HEK293 (cell line): Measurements from ENCODE around the gene SLC23A3.

Source experiments
- CTCF ChIA-PET: fragments of 350-600 bp; formaldehyde crosslinking; extraction: SDS; loops from one replicate; lab custom pipeline; 2021; ENCODE audit warnings: antibody characterized with exemption; lab: Yijun Ruan, JAX
- POLR2A ChIA-PET: fragments of 300-600 bp; formaldehyde crosslinking; extraction: SDS; loops from one replicate; lab custom pipeline; 2020; ENCODE audit warnings: antibody characterized with exemption, inconsistent platforms; lab: Yijun Ruan, JAX
- H3K27ac ChIP-seq: fragments of 200-500 bp; sonication (Bioruptor generic); 2 replicates; pipeline ENCODE4 v1.5.1; 2014; ENCODE audit warnings: low read depth, low read length, control low read depth, inconsistent platforms; ENCODE audit errors: extremely low read depth
- H3K36me3 ChIP-seq, 2 experiments: fragments of 200-500 bp in 1 of 2; sonication (Bioruptor generic) in 1 of 2; 1 replicate in 1 of 2; 2 replicates in 1 of 2; pipeline ENCODE4 v1.5.1; 2014 to 2017; ENCODE audit warnings: inconsistent platforms in 2 of 2, low read length in 2 of 2; ENCODE audit not compliant: control insufficient read depth in 2 of 2, insufficient read depth in 1 of 2
- H3K4me1 ChIP-seq: fragments of 200-500 bp; sonication (Bioruptor generic); 2 replicates; pipeline ENCODE4 v1.5.1; 2014; ENCODE audit warnings: mild to moderate bottlenecking, low read length, inconsistent platforms; ENCODE audit not compliant: control insufficient read depth, insufficient read depth
- H3K4me3 ChIP-seq: 2 replicates; pipeline ENCODE4 v1.5.1; 2011; ENCODE audit warnings: low read depth, mild to moderate bottlenecking, control low read depth, low read length, moderate library complexity
- H3K9me3 ChIP-seq: fragments of 200-500 bp; sonication (Bioruptor generic); 2 replicates; pipeline ENCODE4 v1.5.1; 2014; ENCODE audit warnings: low read depth, low read length, inconsistent platforms; ENCODE audit not compliant: control insufficient read depth, insufficient read depth
- ELK4 ChIP-seq: IDR thresholded peaks from 2 replicates; pipeline ENCODE4 v1.6.1; 2011; ENCODE audit warnings: mild to moderate bottlenecking, low read depth, low read length, borderline replicate concordance
- FEZF1 ChIP-seq: fragments of 450-650 bp; formaldehyde crosslinking; IDR thresholded peaks from 2 replicates; pipeline ENCODE4 v1.5.1; 2016; ENCODE audit warnings: missing biosample characterization, missing genetic modification characterization
- KLF1 ChIP-seq: fragments of 450-650 bp; formaldehyde crosslinking; IDR thresholded peaks from 2 replicates; pipeline ENCODE4 v1.5.1; 2016; ENCODE audit warnings: missing biosample characterization, missing genetic modification characterization
- KLF9 ChIP-seq: fragments of 450-650 bp; formaldehyde crosslinking; IDR thresholded peaks from 2 replicates; pipeline ENCODE4 v1.5.1; 2016; ENCODE audit warnings: missing biosample characterization, missing genetic modification characterization, low read depth
- MZF1 ChIP-seq: fragments of 450-650 bp; formaldehyde crosslinking; IDR thresholded peaks from 2 replicates; pipeline ENCODE4 v1.5.1; 2017; ENCODE audit warnings: missing biosample characterization, missing genetic modification characterization, borderline replicate concordance
- PBX3 ChIP-seq: sonication (generic); formaldehyde crosslinking; IDR thresholded peaks from 2 replicates; pipeline ENCODE4 v1.8.1; 2022; ENCODE audit warnings: mild to moderate bottlenecking, moderate library complexity, missing genetic modification reagents
- TRIM28 ChIP-seq: IDR thresholded peaks from 2 replicates; pipeline ENCODE4 v1.6.1; 2011; ENCODE audit warnings: low read length, control low read depth, borderline replicate concordance
- ZBTB17 ChIP-seq: fragments of 450-650 bp; formaldehyde crosslinking; IDR thresholded peaks from 2 replicates; pipeline ENCODE4 v1.5.1; 2016; ENCODE audit warnings: missing biosample characterization, missing genetic modification characterization
- ZBTB6 ChIP-seq: fragments of 450-650 bp; formaldehyde crosslinking; IDR thresholded peaks from 2 replicates; pipeline ENCODE4 v1.5.1; 2017; ENCODE audit warnings: missing biosample characterization, missing genetic modification characterization
- ZFP41 ChIP-seq: fragments of 450-650 bp; formaldehyde crosslinking; IDR thresholded peaks from 2 replicates; pipeline ENCODE4 v1.5.1; 2016; ENCODE audit warnings: missing biosample characterization, missing genetic modification characterization, borderline replicate concordance
- ZIC2 ChIP-seq: fragments of 450-650 bp; formaldehyde crosslinking; IDR thresholded peaks from 2 replicates; pipeline ENCODE4 v1.5.1; 2016; ENCODE audit warnings: missing biosample characterization, missing genetic modification characterization
- ZNF138 ChIP-seq: fragments of 450-650 bp; formaldehyde crosslinking; IDR thresholded peaks from 2 replicates; pipeline ENCODE4 v1.5.1; 2016; ENCODE audit warnings: missing biosample characterization, missing genetic modification characterization, borderline replicate concordance
- ZNF174 ChIP-seq: fragments of 450-650 bp; formaldehyde crosslinking; IDR thresholded peaks from 2 replicates; pipeline ENCODE4 v1.5.0; 2017; ENCODE audit warnings: missing biosample characterization, mild to moderate bottlenecking, missing genetic modification characterization
- ZNF302 ChIP-seq: fragments of 450-650 bp; formaldehyde crosslinking; IDR thresholded peaks from 2 replicates; pipeline ENCODE4 v1.5.1; 2016; ENCODE audit warnings: missing biosample characterization, missing genetic modification characterization, low read depth
- ZNF391 ChIP-seq: fragments of 450-650 bp; formaldehyde crosslinking; IDR thresholded peaks from 2 replicates; pipeline ENCODE4 v1.5.1; 2016; ENCODE audit warnings: low read depth, missing biosample characterization, missing genetic modification characterization, borderline replicate concordance
- ZNF423 ChIP-seq: fragments of 450-650 bp; formaldehyde crosslinking; IDR thresholded peaks from 2 replicates; pipeline ENCODE4 v1.5.1; 2016; ENCODE audit warnings: missing biosample characterization, missing genetic modification characterization
- ZNF48 ChIP-seq: fragments of 450-650 bp; formaldehyde crosslinking; IDR thresholded peaks from 2 replicates; pipeline ENCODE4 v1.5.1; 2016; ENCODE audit warnings: missing biosample characterization, missing genetic modification characterization
- ZNF510 ChIP-seq: fragments of 450-650 bp; formaldehyde crosslinking; IDR thresholded peaks from 2 replicates; pipeline ENCODE4 v1.5.1; 2018; ENCODE audit warnings: mild to moderate bottlenecking, missing genetic modification characterization, missing biosample characterization; ENCODE audit not compliant: insufficient replicate concordance
- ZNF558 ChIP-seq: fragments of 450-650 bp; formaldehyde crosslinking; IDR thresholded peaks from 2 replicates; pipeline ENCODE4 v1.5.1; 2016; ENCODE audit warnings: missing biosample characterization, missing genetic modification characterization
- ZNF561 ChIP-seq: fragments of 450-650 bp; IDR thresholded peaks from 2 replicates; pipeline ENCODE4 v1.5.1; 2018; ENCODE audit warnings: missing biosample characterization, missing genetic modification characterization, borderline replicate concordance
- ZNF677 ChIP-seq: fragments of 450-650 bp; IDR thresholded peaks from 2 replicates; pipeline ENCODE4 v1.5.0; 2018; ENCODE audit warnings: missing biosample characterization, mild to moderate bottlenecking, missing genetic modification characterization, moderate library complexity
- ZNF776 ChIP-seq: fragments of 450-650 bp; formaldehyde crosslinking; IDR thresholded peaks from 2 replicates; pipeline ENCODE4 v1.5.0; 2017; ENCODE audit warnings: missing biosample characterization, missing genetic modification characterization, borderline replicate concordance
- TF ChIP-seq, protein P1 (sequence below): fragments of 450-650 bp; formaldehyde crosslinking; IDR thresholded peaks from 2 replicates; pipeline ENCODE4 v1.5.1; 2016; ENCODE audit warnings: missing biosample characterization, missing genetic modification characterization
- TF ChIP-seq, protein P2 (sequence below): fragments of 450-650 bp; formaldehyde crosslinking; IDR thresholded peaks from 2 replicates; pipeline ENCODE4 v1.5.1; 2016; ENCODE audit warnings: missing biosample characterization, missing genetic modification characterization
- TF ChIP-seq, protein P3 (sequence below): fragments of 450-650 bp; formaldehyde crosslinking; IDR thresholded peaks from 2 replicates; pipeline ENCODE4 v1.5.1; 2016; ENCODE audit warnings: missing biosample characterization, missing genetic modification characterization

Gene SLC23A3

GRCh38 chr2:219206328-219207133 is 36.7 kb upstream of the SLC23A3 start, which contains the start of gene ZFAND2B (continued):
- TF ChIP-seq ZNF776 (tag by site-specific recombination) (no peak), ZNF302 (tag by site-specific recombination) (no peak), ZNF423 (tag by site-specific recombination) (no peak), TRIM28 (no peak), FEZF1 (no peak), ZNF48 (tag by site-specific recombination) (no peak), ZIC2 (no peak), ZNF391 (tag by site-specific recombination) (peak; percentile 33; the same call in 1 of the 2 replicates), PBX3 (CRISPR knock-in tag) (peak; percentile 75; the same call in 1 of the 2 replicates), ZFP41 (tag by site-specific recombination) (no peak), ZNF561 (tag by site-specific recombination) (0 out of 2 replicates have a peak, but pooled peaks have one; percentile 70), ZBTB17 (tag by site-specific recombination) (peak; percentile 61), KLF9 (tag by site-specific recombination) (peak; percentile 95), KLF1 (tag by site-specific recombination) (peak; percentile 52), ZNF510 (no peak), ZNF558 (tag by site-specific recombination) (no peak), MZF1 (tag by site-specific recombination) (no peak)
- TF ChIP-seq, protein P1, sequence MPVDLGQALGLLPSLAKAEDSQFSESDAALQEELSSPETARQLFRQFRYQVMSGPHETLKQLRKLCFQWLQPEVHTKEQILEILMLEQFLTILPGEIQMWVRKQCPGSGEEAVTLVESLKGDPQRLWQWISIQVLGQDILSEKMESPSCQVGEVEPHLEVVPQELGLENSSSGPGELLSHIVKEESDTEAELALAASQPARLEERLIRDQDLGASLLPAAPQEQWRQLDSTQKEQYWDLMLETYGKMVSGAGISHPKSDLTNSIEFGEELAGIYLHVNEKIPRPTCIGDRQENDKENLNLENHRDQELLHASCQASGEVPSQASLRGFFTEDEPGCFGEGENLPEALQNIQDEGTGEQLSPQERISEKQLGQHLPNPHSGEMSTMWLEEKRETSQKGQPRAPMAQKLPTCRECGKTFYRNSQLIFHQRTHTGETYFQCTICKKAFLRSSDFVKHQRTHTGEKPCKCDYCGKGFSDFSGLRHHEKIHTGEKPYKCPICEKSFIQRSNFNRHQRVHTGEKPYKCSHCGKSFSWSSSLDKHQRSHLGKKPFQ (tag by site-specific recombination): no peak
- TF ChIP-seq, protein P2, sequence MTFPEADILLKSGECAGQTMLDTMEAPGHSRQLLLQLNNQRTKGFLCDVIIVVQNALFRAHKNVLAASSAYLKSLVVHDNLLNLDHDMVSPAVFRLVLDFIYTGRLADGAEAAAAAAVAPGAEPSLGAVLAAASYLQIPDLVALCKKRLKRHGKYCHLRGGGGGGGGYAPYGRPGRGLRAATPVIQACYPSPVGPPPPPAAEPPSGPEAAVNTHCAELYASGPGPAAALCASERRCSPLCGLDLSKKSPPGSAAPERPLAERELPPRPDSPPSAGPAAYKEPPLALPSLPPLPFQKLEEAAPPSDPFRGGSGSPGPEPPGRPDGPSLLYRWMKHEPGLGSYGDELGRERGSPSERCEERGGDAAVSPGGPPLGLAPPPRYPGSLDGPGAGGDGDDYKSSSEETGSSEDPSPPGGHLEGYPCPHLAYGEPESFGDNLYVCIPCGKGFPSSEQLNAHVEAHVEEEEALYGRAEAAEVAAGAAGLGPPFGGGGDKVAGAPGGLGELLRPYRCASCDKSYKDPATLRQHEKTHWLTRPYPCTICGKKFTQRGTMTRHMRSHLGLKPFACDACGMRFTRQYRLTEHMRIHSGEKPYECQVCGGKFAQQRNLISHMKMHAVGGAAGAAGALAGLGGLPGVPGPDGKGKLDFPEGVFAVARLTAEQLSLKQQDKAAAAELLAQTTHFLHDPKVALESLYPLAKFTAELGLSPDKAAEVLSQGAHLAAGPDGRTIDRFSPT (tag by site-specific recombination): peak; percentile 21; the same call in 1 of the 2 replicates
- TF ChIP-seq, all 188 proteins: peak for 32

DNA sequence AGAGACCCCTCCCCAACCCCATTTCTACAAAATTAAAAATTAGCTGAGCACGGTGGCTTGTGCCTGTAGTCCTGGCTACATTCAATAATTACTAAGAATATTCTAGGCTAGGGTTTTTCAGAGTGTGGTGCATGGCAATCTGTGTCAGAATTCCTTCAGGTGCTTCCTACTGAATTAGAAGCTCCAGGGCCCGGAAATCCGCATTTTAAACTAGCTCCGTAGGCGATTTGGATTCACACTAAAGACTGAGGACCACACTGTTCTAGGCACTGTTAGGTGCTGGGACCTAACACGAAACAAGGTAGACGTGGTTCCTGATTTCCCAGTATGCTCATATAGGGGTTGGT is 36.1 kb upstream of the SLC23A3 start:
- POLR2A ChIA-PET: interaction anchor here (0.8 to 2.6 kb wide), 17 partner anchors 9 to 89 kb away, joined by 3 to 42 read pairs (median 4); partner anchors contain the start of genes ABCB6, ANKZF1, ATG9A and CNPPD1
- TF ChIP-seq ELK4 (no peak), ZFP41 (tag by site-specific recombination) (no peak), ZNF138 (no peak), ZNF174 (tag by site-specific recombination) (no peak), ZNF677 (no peak), ZBTB6 (tag by site-specific recombination) (no peak)
- TF ChIP-seq, protein P3, sequence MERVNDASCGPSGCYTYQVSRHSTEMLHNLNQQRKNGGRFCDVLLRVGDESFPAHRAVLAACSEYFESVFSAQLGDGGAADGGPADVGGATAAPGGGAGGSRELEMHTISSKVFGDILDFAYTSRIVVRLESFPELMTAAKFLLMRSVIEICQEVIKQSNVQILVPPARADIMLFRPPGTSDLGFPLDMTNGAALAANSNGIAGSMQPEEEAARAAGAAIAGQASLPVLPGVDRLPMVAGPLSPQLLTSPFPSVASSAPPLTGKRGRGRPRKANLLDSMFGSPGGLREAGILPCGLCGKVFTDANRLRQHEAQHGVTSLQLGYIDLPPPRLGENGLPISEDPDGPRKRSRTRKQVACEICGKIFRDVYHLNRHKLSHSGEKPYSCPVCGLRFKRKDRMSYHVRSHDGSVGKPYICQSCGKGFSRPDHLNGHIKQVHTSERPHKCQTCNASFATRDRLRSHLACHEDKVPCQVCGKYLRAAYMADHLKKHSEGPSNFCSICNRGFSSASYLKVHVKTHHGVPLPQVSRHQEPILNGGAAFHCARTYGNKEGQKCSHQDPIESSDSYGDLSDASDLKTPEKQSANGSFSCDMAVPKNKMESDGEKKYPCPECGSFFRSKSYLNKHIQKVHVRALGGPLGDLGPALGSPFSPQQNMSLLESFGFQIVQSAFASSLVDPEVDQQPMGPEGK: no peak

More for the DNA sequence above, 36.1 kb upstream of the SLC23A3 start:
- Histone ChIP-seq H3K4me1 (peaks cover 8% of the 10 kb centered on the region), H3K36me3 (peaks cover 0 to 36% of the 10 kb centered on the region in 2 experiments; a peak in 2 of 3 replicates), H3K4me3 (peak overlapping the region; percentile 76), H3K9me3 (no peaks in the 10 kb centered on the region), H3K27ac (peak overlapping the region; percentile 61)
- CTCF ChIA-PET: interaction anchor here (0.6 to 1.4 kb wide), 10 partner anchors 12 to 1981 kb away, joined by 3 to 5 read pairs (median 3); no protein-coding TSS in a partner anchor
